Loucy (cell line): ENCODE measurements around the gene ARHGAP10.

ENCODE experiments used
- H2AFZ ChIP-seq: fragments of 200-600 bp; sonication (generic); 2 replicates; pipeline ENCODE4 v1.6.0; 2016; ENCODE audit warnings: antibody characterized with exemption, mild to moderate bottlenecking, low read length, moderate library complexity
- H3F3A ChIP-seq: fragments of 200-600 bp; 2 replicates; pipeline ENCODE4 v1.6.0; 2016; ENCODE audit warnings: antibody characterized with exemption, low read depth, mild to moderate bottlenecking
- H3K27me3 ChIP-seq: fragments of 200-600 bp; sonication (generic); 2 replicates; pipeline ENCODE4 v1.6.1; 2014; ENCODE audit warnings: low read length, mild to moderate bottlenecking; ENCODE audit not compliant: insufficient read depth, poor library complexity, severe bottlenecking
- H3K36me3 ChIP-seq: fragments of 200-600 bp; sonication (generic); 2 replicates; pipeline ENCODE4 v1.6.1; 2016; ENCODE audit warnings: low read length; ENCODE audit not compliant: insufficient read depth
- H3K4me1 ChIP-seq: fragments of 200-600 bp; sonication (generic); 2 replicates; pipeline ENCODE4 v1.5.1; 2014; ENCODE audit warnings: low read length, mild to moderate bottlenecking; ENCODE audit not compliant: insufficient read depth, poor library complexity, severe bottlenecking
- H3K4me2 ChIP-seq: fragments of 200-600 bp; sonication (generic); 2 replicates; pipeline ENCODE4 v1.6.0; 2014; ENCODE audit warnings: antibody characterized with exemption, low read length, low read depth, mild to moderate bottlenecking; ENCODE audit not compliant: poor library complexity, severe bottlenecking
- H3K4me3 ChIP-seq: fragments of 200-600 bp; sonication (generic); 2 replicates; pipeline ENCODE4 v1.5.1; 2014; ENCODE audit warnings: low read length, mild to moderate bottlenecking, mixed read lengths; ENCODE audit not compliant: poor library complexity, severe bottlenecking
- H3K79me2 ChIP-seq: fragments of 200-600 bp; sonication (generic); 2 replicates; pipeline ENCODE4 v1.6.1; 2014; ENCODE audit warnings: low read length; ENCODE audit not compliant: insufficient read depth
- H3K9ac ChIP-seq: fragments of 200-600 bp; sonication (generic); 2 replicates; pipeline ENCODE4 v1.6.0; 2014; ENCODE audit warnings: mild to moderate bottlenecking, low read depth, low read length, moderate library complexity; ENCODE audit not compliant: poor library complexity, severe bottlenecking
- H3K9me2 ChIP-seq: fragments of 200-600 bp; sonication (generic); replicated peaks from 2 replicates; pipeline ENCODE4 v1.6.1; 2016; ENCODE audit warnings: low read depth, low read length, mixed read lengths
- H3K9me3 ChIP-seq: fragments of 200-600 bp; sonication (generic); 2 replicates; pipeline ENCODE4 v1.6.1; 2014; ENCODE audit warnings: mild to moderate bottlenecking, antibody characterized with exemption, low read length, low read depth; ENCODE audit not compliant: insufficient read depth
- H4K20me1 ChIP-seq: fragments of 200-600 bp; sonication (generic); 2 replicates; pipeline ENCODE4 v1.6.0; 2014; ENCODE audit warnings: antibody characterized with exemption, low read length, mild to moderate bottlenecking; ENCODE audit not compliant: insufficient read depth, poor library complexity, severe bottlenecking
- EZH2phosphoT487 ChIP-seq: fragments of 200-600 bp; IDR thresholded peaks from 2 replicates; pipeline ENCODE4 v1.6.1; 2018; ENCODE audit warnings: antibody characterized with exemption, mild to moderate bottlenecking, moderate library complexity, borderline replicate concordance
- TF ChIP-seq, protein P1 (sequence below): fragments of 200-600 bp; sonication (generic); conservative IDR thresholded peaks from 2 replicates; pipeline ENCODE4 v1.5.1; 2014; ENCODE audit warnings: mild to moderate bottlenecking, antibody characterized with exemption, low read length

ARHGAP10 gene

DNA sequence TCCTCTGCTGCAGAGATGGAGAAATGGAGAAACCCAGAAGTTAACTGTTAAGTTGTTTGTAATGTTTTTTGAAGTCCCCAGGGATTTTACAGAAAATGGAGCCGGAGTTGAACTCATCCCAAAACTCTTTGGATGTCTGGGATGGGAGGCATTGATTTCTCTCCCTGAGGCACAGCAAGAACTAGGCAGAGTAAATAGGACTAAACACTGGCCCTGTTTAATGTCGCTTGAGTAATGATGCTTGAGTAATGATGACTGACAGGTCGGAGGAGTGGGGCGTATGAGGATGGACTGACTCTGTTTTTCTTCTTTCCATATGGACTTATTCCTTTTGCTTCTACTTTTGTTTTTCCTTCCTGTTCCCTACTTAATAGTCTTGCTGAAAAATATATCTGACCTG lies 69.9 kb downstream of the ARHGAP10 start:
- H3K9ac ChIP-seq, result peak overlapping the region; percentile 31
- H3K4me2 ChIP-seq, result peak overlapping the region; percentile 48
- H3K36me3 ChIP-seq, result no peaks in the 10 kb centered on the region
- H3K4me3 ChIP-seq, result no peak overlapping the region
- no peak for TF ChIP-seq EZH2phosphoT487
- TF ChIP-seq, protein P1, sequence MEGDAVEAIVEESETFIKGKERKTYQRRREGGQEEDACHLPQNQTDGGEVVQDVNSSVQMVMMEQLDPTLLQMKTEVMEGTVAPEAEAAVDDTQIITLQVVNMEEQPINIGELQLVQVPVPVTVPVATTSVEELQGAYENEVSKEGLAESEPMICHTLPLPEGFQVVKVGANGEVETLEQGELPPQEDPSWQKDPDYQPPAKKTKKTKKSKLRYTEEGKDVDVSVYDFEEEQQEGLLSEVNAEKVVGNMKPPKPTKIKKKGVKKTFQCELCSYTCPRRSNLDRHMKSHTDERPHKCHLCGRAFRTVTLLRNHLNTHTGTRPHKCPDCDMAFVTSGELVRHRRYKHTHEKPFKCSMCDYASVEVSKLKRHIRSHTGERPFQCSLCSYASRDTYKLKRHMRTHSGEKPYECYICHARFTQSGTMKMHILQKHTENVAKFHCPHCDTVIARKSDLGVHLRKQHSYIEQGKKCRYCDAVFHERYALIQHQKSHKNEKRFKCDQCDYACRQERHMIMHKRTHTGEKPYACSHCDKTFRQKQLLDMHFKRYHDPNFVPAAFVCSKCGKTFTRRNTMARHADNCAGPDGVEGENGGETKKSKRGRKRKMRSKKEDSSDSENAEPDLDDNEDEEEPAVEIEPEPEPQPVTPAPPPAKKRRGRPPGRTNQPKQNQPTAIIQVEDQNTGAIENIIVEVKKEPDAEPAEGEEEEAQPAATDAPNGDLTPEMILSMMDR, result no peak
- H3K27me3 ChIP-seq, result no peaks in the 10 kb centered on the region
- no peaks in the 10 kb centered on the region for H3F3A ChIP-seq
- H3K79me2 ChIP-seq, result peaks cover 77% of the 10 kb centered on the region
- no peaks in the 10 kb centered on the region for H3K9me3 ChIP-seq
- H3K4me1 ChIP-seq, result peaks cover 60% of the 10 kb centered on the region
- no peaks in the 10 kb centered on the region for H3K9me2 ChIP-seq
- H4K20me1 ChIP-seq, result no peaks in the 10 kb centered on the region
- no peak overlapping the region for H2AFZ ChIP-seq

DNA sequence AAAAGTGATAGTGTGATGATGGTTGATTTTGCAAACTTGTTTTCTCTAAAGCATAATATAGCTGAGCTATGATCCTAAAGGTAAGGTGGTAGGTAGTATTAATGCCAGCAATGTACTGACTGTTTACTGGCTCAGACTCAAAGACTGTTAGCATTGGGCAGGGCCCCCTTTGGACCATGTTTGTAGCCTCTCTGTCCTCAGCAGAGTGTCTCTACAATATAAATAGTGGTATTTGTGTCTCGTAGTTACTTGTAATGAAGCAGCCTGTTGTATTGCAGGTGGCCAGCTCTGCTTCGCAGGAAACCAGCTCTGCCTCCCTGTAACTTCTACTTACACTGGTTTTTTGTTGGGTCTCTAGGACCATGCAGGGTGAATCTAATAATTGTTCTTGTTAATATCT lies 70.5 kb downstream of the ARHGAP10 start:
- Histone ChIP-seq H3K9me2 (no peaks in the 10 kb centered on the region), H3K79me2 (peaks cover 75% of the 10 kb centered on the region), H3K36me3 (no peaks in the 10 kb centered on the region), H3K9ac (peak overlapping the region; percentile 31), H3F3A (no peaks in the 10 kb centered on the region), H3K4me2 (peak overlapping the region; percentile 48), H3K4me1 (peaks cover 56% of the 10 kb centered on the region), H2AFZ (no peak overlapping the region), H4K20me1 (no peaks in the 10 kb centered on the region), H3K9me3 (no peaks in the 10 kb centered on the region), H3K27me3 (no peaks in the 10 kb centered on the region), H3K4me3 (no peak overlapping the region)
- no peak for TF ChIP-seq EZH2phosphoT487
- TF ChIP-seq, protein P1, result no peak

DNA sequence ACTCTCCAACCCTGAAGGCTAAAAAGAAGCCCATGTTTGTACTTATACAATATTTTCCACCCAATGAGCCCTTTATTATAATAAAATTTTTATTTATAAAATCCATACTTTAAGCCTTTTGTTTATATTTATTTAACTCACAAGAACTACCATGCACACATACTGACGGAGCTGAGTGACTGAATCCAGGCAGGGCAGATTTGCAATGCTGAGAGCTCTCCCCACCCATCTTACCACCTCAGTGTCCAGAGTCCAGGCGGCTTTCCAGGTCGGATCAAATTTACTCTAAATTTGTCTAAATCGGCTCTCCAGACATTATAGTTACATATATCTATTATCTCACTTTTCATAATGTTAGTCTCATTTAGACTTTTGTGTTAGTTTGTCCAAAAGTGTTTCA lies 74.1 kb downstream of the ARHGAP10 start:
- H3K9me3 ChIP-seq, result no peaks in the 10 kb centered on the region
- no peaks in the 10 kb centered on the region for H4K20me1 ChIP-seq
- peaks cover 62% of the 10 kb centered on the region for H3K79me2 ChIP-seq
- no peaks in the 10 kb centered on the region for H3K9me2 ChIP-seq
- no peak overlapping the region for H3K4me2 ChIP-seq
- H3K4me1 ChIP-seq, result peaks cover 42% of the 10 kb centered on the region
- H3K36me3 ChIP-seq, result no peaks in the 10 kb centered on the region
- no peak overlapping the region for H3K4me3 ChIP-seq
- TF ChIP-seq, protein P1, result no peak
- no peak for TF ChIP-seq EZH2phosphoT487
- H3F3A ChIP-seq, result 0 out of 2 replicates have a peak, but pooled peaks cover 3% of the 10 kb centered on the region
- H3K27me3 ChIP-seq, result no peaks in the 10 kb centered on the region
- no peak overlapping the region for H2AFZ ChIP-seq
- H3K9ac ChIP-seq, result no peak overlapping the region
